ENCODE data around the gene KYAT1.

Gene KYAT1

GRCh38 chr9:128916745-128917144 lies 35.0 kb upstream of the KYAT1 start:
- H3K4me3 ChIP-seq (replicated peaks; ENCODE audit: low read depth, low read length) = no peak overlapping the region

GRCh38 chr9:128916204-128916603 lies 34.5 kb upstream of the KYAT1 start:
- H3K36me3 ChIP-seq (ENCODE audit: control insufficient read depth, insufficient read depth, low read length) = peaks cover 11% of the 10 kb centered on the region
- no peak overlapping the region for H3K4me3 ChIP-seq (replicated peaks; ENCODE audit: low read depth, low read length)
- no peaks in the 10 kb centered on the region for H3K27me3 ChIP-seq (replicated peaks; ENCODE audit: control insufficient read depth, insufficient read depth, low read length)
- no peak for TF ChIP-seq CTCF (IDR thresholded peaks at IDR 0.05; ENCODE audit: insufficient read depth, low read length, poor library complexity, severe bottlenecking)
- DNase-seq (ENCODE audit: extremely low read depth, insufficient read length) = no peak

More at GRCh38 chr9:128916745-128917144, 35.0 kb upstream of the KYAT1 start:
- TF ChIP-seq CTCF (IDR thresholded peaks at IDR 0.05; ENCODE audit: insufficient read depth, low read length, poor library complexity, severe bottlenecking) = no peak
- no peaks in the 10 kb centered on the region for H3K27me3 ChIP-seq (replicated peaks; ENCODE audit: control insufficient read depth, insufficient read depth, low read length)
- H3K36me3 ChIP-seq (ENCODE audit: control insufficient read depth, insufficient read depth, low read length) = peaks cover 11% of the 10 kb centered on the region
- no peak for DNase-seq (ENCODE audit: extremely low read depth, insufficient read length)

- TF ChIP-seq CTCF (IDR thresholded peaks at IDR 0.05; ENCODE audit: insufficient read depth, low read length, poor library complexity, severe bottlenecking) = no peak
- Histone ChIP-seq H3K27me3 (replicated peaks; ENCODE audit: control insufficient read depth, insufficient read depth, low read length) (no peaks in the 10 kb centered on the region), H3K36me3 (ENCODE audit: control insufficient read depth, insufficient read depth, low read length) (peaks cover 16% of the 10 kb centered on the region), H3K4me3 (replicated peaks; ENCODE audit: low read depth, low read length) (no peak overlapping the region)
- DNase-seq (ENCODE audit: extremely low read depth, insufficient read length) = no peak
These were observed 32.4 kb upstream of the KYAT1 start for GRCh38 chr9:128913995-128914772.

- peaks cover 23% of the 10 kb centered on the region for H3K36me3 ChIP-seq (ENCODE audit: control insufficient read depth, insufficient read depth, low read length)
- no peaks in the 10 kb centered on the region for H3K27me3 ChIP-seq (replicated peaks; ENCODE audit: control insufficient read depth, insufficient read depth, low read length)
- no peak for TF ChIP-seq CTCF (IDR thresholded peaks at IDR 0.05; ENCODE audit: insufficient read depth, low read length, poor library complexity, severe bottlenecking)
- no peak overlapping the region for H3K4me3 ChIP-seq (replicated peaks; ENCODE audit: low read depth, low read length)
- DNase-seq (ENCODE audit: extremely low read depth, insufficient read length) = no peak
These were observed 31.5 kb upstream of the KYAT1 start for GRCh38 chr9:128913048-128913900.

- H3K36me3 ChIP-seq (ENCODE audit: control insufficient read depth, insufficient read depth, low read length) = peaks cover 26% of the 10 kb centered on the region
- no peak for TF ChIP-seq CTCF (IDR thresholded peaks at IDR 0.05; ENCODE audit: insufficient read depth, low read length, poor library complexity, severe bottlenecking)
- H3K27me3 ChIP-seq (replicated peaks; ENCODE audit: control insufficient read depth, insufficient read depth, low read length) = no peaks in the 10 kb centered on the region
- H3K4me3 ChIP-seq (replicated peaks; ENCODE audit: low read depth, low read length) = no peak overlapping the region
- no peak for DNase-seq (ENCODE audit: extremely low read depth, insufficient read length)
These were observed 30.6 kb upstream of the KYAT1 start for GRCh38 chr9:128912270-128912853.
